ENCODE results near the gene CPN2.

Gene CPN2

DNA sequence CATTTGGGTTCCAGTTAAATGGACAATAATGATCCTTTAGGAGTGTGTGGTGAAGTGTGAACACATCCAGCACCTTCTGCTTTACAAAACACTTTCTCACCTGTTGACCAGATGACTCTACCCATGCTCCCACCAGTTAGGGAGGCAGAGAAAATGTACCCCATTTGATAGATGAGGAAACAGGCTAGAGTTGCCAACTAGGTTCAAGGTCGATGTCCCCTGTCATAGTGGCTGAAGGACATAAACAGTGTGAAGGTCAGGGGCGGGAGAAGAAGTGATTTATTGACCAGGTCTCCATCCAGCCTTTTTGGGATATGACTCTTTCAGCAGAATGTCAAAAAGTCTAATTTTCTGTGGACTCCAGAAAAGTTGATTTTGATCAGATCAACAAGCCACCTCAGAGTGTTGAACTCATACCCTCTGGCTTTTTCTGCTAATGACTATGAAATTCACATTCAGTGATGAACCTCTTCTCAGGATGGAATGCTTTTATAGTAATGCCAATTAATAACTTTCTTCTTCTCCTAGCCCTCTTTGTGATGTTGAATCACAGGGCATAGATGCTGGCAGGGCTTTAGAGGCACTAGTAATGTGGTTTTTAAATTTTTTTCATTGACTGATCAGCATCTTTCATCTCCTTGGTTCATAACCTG is 57.5 kb downstream of the CPN2 start:
- DNase-seq (ENCODE audit: low read depth) = no peak

DNA sequence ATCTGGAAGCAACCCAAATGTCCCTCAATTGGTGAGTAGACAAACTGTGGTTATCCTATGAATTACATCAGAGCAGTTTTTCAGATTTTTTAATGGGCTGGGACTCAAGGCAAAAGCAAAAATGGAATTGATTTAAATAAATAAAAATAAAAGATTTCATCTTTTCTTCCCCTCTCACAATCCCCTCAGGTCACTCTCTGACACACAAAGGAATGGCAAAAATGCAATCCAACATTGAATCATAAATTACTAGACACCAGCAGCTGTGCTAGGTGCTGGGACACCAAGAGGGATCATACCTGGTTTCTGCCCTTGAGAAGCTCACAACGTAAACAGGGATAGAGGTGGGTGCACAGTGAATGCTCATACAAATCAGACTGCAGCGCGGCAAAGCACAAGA is 58.8 kb downstream of the CPN2 start:
- DNase-seq (ENCODE audit: low read depth) = no peak
